ENCODE measurements around the gene SLC30A1. TPM values are rescaled to one million over a fixed set of nuclear protein-coding genes. Genes with fewer than 3 reads are reported as not detected.

The SLC30A1 gene
- total and polyA plus RNA-seq, 2 experiments from 2014 or later: 23.0 to 46.9 TPM

GRCh38 chr1:211586538-211586937 lies 7.6 kb upstream of the SLC30A1 start:
- no peak overlapping the region for H2AFZ ChIP-seq
- in situ Hi-C loops (cut with MboI): no loop called here
- H4K20me1 ChIP-seq (ENCODE audit: insufficient read depth): no peaks in the 10 kb centered on the region

GRCh38 chr1:211583011-211583992 lies 4.3 kb upstream of the SLC30A1 start:
- H3K9me2 ChIP-seq (ENCODE audit: insufficient read depth): no peaks in the 10 kb centered on the region
- peaks cover 39% of the 10 kb centered on the region for H3K4me1 ChIP-seq (ENCODE audit: insufficient read depth)
- no peak for TF ChIP-seq EZH2 (IDR thresholded peaks at IDR 0.05; ENCODE audit: insufficient read depth, poor library complexity, severe bottlenecking)
- TF ChIP-seq EZH2phosphoT487 (IDR thresholded peaks at IDR 0.05; ENCODE audit: insufficient read depth, low read depth): no peak
- H3K27ac ChIP-seq: peak overlapping the region; percentile 81; the same call in 1 of the 2 replicates
- H3F3A ChIP-seq (ENCODE audit: insufficient read depth): peaks cover 37% of the 10 kb centered on the region
- no peak overlapping the region for H3K9ac ChIP-seq
- H3K36me3 ChIP-seq (ENCODE audit: low read depth): no peaks in the 10 kb centered on the region
- peaks cover 6% of the 10 kb centered on the region for H3K79me2 ChIP-seq (ENCODE audit: insufficient read depth)
- no peak for DNase-seq
- H2AFZ ChIP-seq: no peak overlapping the region
- in situ Hi-C loops (cut with MboI): no loop called here
- H3K9me3 ChIP-seq (ENCODE audit: low read depth): no peaks in the 10 kb centered on the region
- no peak overlapping the region for H3K4me2 ChIP-seq (ENCODE audit: unreplicated experiment)
- H4K20me1 ChIP-seq (ENCODE audit: insufficient read depth): no peaks in the 10 kb centered on the region
- H3K27me3 ChIP-seq (replicated peaks; ENCODE audit: insufficient read depth): no peaks in the 10 kb centered on the region
- WGBS, 2 experiments (ENCODE audit: low coverage in 1 of 2, low lambda C conversion rate in 2 of 2, missing lambda C conversion rate in 2 of 2): 78 to 79% methylated on average over 11 of the region's 11 CpGs
- H3K4me3 ChIP-seq: no peak overlapping the region

More at GRCh38 chr1:211586538-211586937, 7.6 kb upstream of the SLC30A1 start:
- no peak overlapping the region for H3K27ac ChIP-seq
- H3K4me2 ChIP-seq (ENCODE audit: unreplicated experiment): no peak overlapping the region
- H3K9me2 ChIP-seq (ENCODE audit: insufficient read depth): no peaks in the 10 kb centered on the region
- no peak for DNase-seq
- H3K9ac ChIP-seq: no peak overlapping the region
- no peaks in the 10 kb centered on the region for H3K9me3 ChIP-seq (ENCODE audit: low read depth)
- H3K36me3 ChIP-seq (ENCODE audit: low read depth): no peaks in the 10 kb centered on the region
- no peak for TF ChIP-seq EZH2phosphoT487 (IDR thresholded peaks at IDR 0.05; ENCODE audit: insufficient read depth, low read depth)
- no peak for TF ChIP-seq EZH2 (IDR thresholded peaks at IDR 0.05; ENCODE audit: insufficient read depth, poor library complexity, severe bottlenecking)
- no peaks in the 10 kb centered on the region for H3K79me2 ChIP-seq (ENCODE audit: insufficient read depth)
- WGBS, 2 experiments (ENCODE audit: low coverage in 1 of 2, low lambda C conversion rate in 2 of 2, missing lambda C conversion rate in 2 of 2): 86 to 95% methylated on average over 4 of the region's 4 CpGs
- H3K4me1 ChIP-seq (ENCODE audit: insufficient read depth): peaks cover 44% of the 10 kb centered on the region
- H3K27me3 ChIP-seq (replicated peaks; ENCODE audit: insufficient read depth): no peaks in the 10 kb centered on the region
- H3K4me3 ChIP-seq: no peak overlapping the region
- peaks cover 48% of the 10 kb centered on the region for H3F3A ChIP-seq (ENCODE audit: insufficient read depth)

GRCh38 chr1:211581526-211581925 lies 2.6 kb upstream of the SLC30A1 start:
- Histone ChIP-seq H3K4me2 (ENCODE audit: unreplicated experiment) (peak overlapping the region; percentile 88), H3K9me2 (ENCODE audit: insufficient read depth) (no peaks in the 10 kb centered on the region), H3K27ac (peak overlapping the region; percentile 81), H3K4me1 (ENCODE audit: insufficient read depth) (peaks cover 39% of the 10 kb centered on the region), H4K20me1 (ENCODE audit: insufficient read depth) (peaks cover 4% of the 10 kb centered on the region; the same call in 1 of the 2 replicates), H3F3A (ENCODE audit: insufficient read depth) (peaks cover 41% of the 10 kb centered on the region), H3K79me2 (ENCODE audit: insufficient read depth) (peaks cover 23% of the 10 kb centered on the region), H3K27me3 (replicated peaks; ENCODE audit: insufficient read depth) (no peaks in the 10 kb centered on the region), H3K4me3 (peak overlapping the region; percentile 18; the same call in 1 of the 2 replicates), H3K9me3 (ENCODE audit: low read depth) (no peaks in the 10 kb centered on the region), H3K9ac (peak overlapping the region; percentile 54), H2AFZ (peak overlapping the region; percentile 28; the same call in 1 of the 2 replicates), H3K36me3 (ENCODE audit: low read depth) (no peaks in the 10 kb centered on the region)
- 2% methylated on average over 3 of the region's 3 CpGs for WGBS, 2 experiments (ENCODE audit: low coverage in 1 of 2, low lambda C conversion rate in 2 of 2, missing lambda C conversion rate in 2 of 2)
- DNase-seq: peak; percentile 92
- in situ Hi-C loops (cut with MboI): no loop called here
- TF ChIP-seq EZH2 (IDR thresholded peaks at IDR 0.05; ENCODE audit: insufficient read depth, poor library complexity, severe bottlenecking): no peak
- no peak for TF ChIP-seq EZH2phosphoT487 (IDR thresholded peaks at IDR 0.05; ENCODE audit: insufficient read depth, low read depth)

- peak overlapping the region; percentile 95 for H3K4me3 ChIP-seq
- TF ChIP-seq EZH2phosphoT487 (IDR thresholded peaks at IDR 0.05; ENCODE audit: insufficient read depth, low read depth): no peak
- TF ChIP-seq EZH2 (IDR thresholded peaks at IDR 0.05; ENCODE audit: insufficient read depth, poor library complexity, severe bottlenecking): no peak
- H3K9me3 ChIP-seq (ENCODE audit: low read depth): no peaks in the 10 kb centered on the region
- H2AFZ ChIP-seq: peak overlapping the region; percentile 71
- H3K27me3 ChIP-seq (replicated peaks; ENCODE audit: insufficient read depth): no peaks in the 10 kb centered on the region
- peak overlapping the region; percentile 81 for H3K27ac ChIP-seq
- peaks cover 48% of the 10 kb centered on the region for H3K4me1 ChIP-seq (ENCODE audit: insufficient read depth)
- 20 to 47% methylated on average over 1 of the region's 1 CpG for WGBS, 2 experiments (ENCODE audit: low coverage in 1 of 2, low lambda C conversion rate in 2 of 2, missing lambda C conversion rate in 2 of 2)
- H4K20me1 ChIP-seq (ENCODE audit: insufficient read depth): peaks cover 13% of the 10 kb centered on the region; the same call in 1 of the 2 replicates
- peaks cover 6% of the 10 kb centered on the region for H3K36me3 ChIP-seq (ENCODE audit: low read depth)
- DNase-seq: peak; percentile 36
- in situ Hi-C loops (cut with MboI): no loop called here
- peak overlapping the region; percentile 88 for H3K4me2 ChIP-seq (ENCODE audit: unreplicated experiment)
- H3K79me2 ChIP-seq (ENCODE audit: insufficient read depth): peaks cover 36% of the 10 kb centered on the region
- peak overlapping the region; percentile 74 for H3K9ac ChIP-seq
- H3K9me2 ChIP-seq (ENCODE audit: insufficient read depth): no peaks in the 10 kb centered on the region
- peaks cover 41% of the 10 kb centered on the region for H3F3A ChIP-seq (ENCODE audit: insufficient read depth)
These were observed 1.3 kb upstream of the SLC30A1 start for GRCh38 chr1:211580303-211580687.
